HPDE6-E6E7 (cell line): ENCODE measurements around the gene METTL24.

Experiments used
- DNase-seq: peaks from one replicate; pipeline ENCODE4 v3.0.0; 2011; ENCODE audit warnings: missing footprints; ENCODE audit errors: extremely low spot score

Gene METTL24

GRCh38 chr6:110195639-110196038 is 162.5 kb downstream of the METTL24 start:
- DNase-seq: no peak
